Fibroblast of lung (primary cell): ENCODE measurements around the gene MOB1A.

Experiments used
- EZH2 ChIP-seq: IDR thresholded peaks from 2 replicates; pipeline ENCODE4 v1.5.1; 2012; ENCODE audit warnings: low read length, control low read depth, mild to moderate bottlenecking; ENCODE audit errors: missing control alignments
- TF ChIP-seq, protein P1 (sequence below), 2 donors: IDR thresholded peaks in 1 of 2; conservative IDR thresholded peaks in 1 of 2; 1 replicate in 1 of 2; 2 replicates in 1 of 2; pipeline ENCODE4 v1.5.1; 2011 to 2012; ENCODE audit warnings: low read length in 2 of 2, control low read depth in 1 of 2, inconsistent platforms in 1 of 2, low read depth in 1 of 2, mild to moderate bottlenecking in 1 of 2

DNA sequence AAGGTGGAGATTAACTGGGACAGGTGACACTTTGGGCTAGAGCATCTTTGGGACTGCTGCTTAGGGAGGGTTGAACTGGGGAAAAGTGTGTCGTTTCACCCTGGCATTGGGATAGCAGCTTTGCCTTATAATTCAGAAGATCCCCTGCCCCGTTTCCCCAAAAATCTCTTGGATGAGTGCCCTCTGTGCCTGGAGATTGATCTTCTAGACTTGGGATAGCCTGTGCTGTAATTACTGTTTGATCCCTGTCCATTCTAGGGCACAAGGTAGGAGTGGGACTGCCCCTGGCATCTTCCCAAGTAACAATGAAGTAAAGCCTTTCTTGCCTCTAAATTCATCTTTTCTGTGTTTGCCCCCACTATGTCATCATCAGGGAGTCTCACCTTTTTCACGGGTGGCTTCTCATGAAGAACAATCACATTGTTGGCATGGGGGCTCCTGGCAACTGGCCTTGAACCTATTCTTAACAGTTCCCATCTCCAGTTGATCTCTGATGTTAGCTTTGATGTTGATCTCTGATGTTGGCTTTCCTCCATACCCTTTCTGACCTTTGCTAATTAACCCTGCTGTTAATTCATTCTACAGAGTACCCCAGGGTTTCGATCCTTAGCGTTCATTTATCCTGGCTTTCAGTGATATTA lies 41.3 kb upstream of the MOB1A start:
- TF ChIP-seq, protein P1, sequence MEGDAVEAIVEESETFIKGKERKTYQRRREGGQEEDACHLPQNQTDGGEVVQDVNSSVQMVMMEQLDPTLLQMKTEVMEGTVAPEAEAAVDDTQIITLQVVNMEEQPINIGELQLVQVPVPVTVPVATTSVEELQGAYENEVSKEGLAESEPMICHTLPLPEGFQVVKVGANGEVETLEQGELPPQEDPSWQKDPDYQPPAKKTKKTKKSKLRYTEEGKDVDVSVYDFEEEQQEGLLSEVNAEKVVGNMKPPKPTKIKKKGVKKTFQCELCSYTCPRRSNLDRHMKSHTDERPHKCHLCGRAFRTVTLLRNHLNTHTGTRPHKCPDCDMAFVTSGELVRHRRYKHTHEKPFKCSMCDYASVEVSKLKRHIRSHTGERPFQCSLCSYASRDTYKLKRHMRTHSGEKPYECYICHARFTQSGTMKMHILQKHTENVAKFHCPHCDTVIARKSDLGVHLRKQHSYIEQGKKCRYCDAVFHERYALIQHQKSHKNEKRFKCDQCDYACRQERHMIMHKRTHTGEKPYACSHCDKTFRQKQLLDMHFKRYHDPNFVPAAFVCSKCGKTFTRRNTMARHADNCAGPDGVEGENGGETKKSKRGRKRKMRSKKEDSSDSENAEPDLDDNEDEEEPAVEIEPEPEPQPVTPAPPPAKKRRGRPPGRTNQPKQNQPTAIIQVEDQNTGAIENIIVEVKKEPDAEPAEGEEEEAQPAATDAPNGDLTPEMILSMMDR (conservative IDR thresholded peaks at IDR 0.05 in 1 of 2, IDR thresholded peaks at IDR 0.05 in 1 of 2; ENCODE audit: low read depth in 1 of 2, low read length in 2 of 2), result no peak
- no peak for TF ChIP-seq EZH2
